Activated CD4-positive, alpha-beta T cell treated with anti-CD3 and anti-CD28 coated beads for 24 hours (primary cell): ENCODE measurements around the gene SYN1.
"Not testable (repeated sequence)": the region's sequence is repeated elsewhere in the genome, so short reads cannot be mapped to it uniquely, and the experiment has no call there.

Source experiments
- DNase-seq, 2 donors: peaks; one replicate each; pipeline ENCODE4 v3.0.0-alpha.2; 2020; ENCODE audit warnings: low read depth in 2 of 2

Gene SYN1

DNA sequence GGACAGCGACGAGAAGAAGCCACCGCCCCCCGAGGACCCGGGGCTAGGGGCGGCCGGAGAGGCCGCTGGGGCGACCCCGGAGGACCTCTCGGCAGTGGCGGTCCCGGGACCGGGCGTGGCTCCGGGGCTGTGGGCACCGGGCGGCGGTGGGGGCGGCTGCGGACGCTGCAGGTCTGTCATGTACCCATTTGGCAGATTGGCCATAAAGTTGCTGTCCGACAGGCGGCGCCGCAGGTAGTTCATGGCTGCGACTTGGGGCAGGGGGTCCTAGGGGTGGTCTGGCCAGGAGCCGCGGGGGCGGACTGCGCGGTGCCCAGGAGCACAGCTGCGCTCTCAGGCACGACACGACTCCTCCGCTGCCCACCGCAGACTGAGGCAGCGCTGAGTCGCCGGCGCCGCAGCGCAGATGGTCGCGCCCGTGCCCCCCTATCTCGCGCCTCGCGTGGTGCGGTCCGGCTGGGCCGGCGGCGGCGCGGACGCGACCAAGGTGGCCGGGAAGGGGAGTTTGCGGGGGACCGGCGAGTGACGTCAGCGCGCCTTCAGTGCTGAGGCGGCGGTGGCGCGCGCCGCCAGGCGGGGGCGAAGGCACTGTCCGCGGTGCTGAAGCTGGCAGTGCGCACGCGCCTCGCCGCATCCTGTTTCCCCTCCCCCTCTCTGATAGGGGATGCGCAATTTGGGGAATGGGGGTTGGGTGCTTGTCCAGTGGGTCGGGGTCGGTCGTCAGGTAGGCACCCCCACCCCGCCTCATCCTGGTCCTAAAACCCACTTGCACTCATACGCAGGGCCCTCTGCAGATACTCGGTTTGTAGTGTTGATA is at the start of gene SYN1:
TSS of gene SYN1 (minus strand) at position 372 of the 817 bp plus-strand sequence. CDS start at position 243, 129 bp downstream.
- peak; percentile 60 to 63 for DNase-seq

DNA sequence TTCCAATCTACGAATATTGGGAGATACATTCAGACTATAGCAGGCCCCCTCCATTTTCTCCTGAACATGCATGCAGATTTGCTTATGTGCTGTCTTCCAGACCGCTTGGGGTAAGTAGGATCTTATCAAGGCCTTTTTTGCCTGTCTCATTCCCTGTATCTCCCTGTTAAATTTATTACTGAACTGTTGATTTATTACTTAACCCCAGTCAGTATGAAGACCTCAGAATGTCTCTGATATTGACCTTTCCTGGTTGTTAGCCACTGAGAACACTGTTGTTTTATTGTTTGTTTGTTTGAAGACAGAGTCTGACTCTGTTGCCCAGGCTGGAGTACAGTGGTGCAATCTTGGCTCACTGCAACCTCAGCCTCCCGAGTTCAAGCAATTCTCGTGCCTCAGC is 46.1 kb upstream of the SYN1 start:
- DNase-seq: not testable (repeated sequence)

DNA sequence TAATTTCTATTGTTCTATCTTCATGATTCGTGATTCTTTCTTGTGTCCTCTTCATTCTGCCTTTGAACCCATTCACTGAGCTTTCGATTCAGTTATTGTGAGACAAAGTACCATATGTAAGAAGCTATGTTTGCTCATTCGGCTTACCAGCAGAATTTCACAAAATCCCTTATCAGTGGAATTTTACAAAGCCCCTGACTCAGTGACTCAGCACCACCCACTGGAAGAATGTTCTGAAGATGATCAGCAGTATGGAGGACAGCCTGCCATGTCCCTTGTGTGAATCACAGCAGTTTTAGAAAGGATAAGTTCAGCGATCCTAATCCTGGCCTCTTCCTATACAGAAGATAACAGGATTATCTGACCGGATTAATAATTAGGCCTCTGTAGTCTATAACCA is 45.1 kb upstream of the SYN1 start:
- DNase-seq: no peak

DNA sequence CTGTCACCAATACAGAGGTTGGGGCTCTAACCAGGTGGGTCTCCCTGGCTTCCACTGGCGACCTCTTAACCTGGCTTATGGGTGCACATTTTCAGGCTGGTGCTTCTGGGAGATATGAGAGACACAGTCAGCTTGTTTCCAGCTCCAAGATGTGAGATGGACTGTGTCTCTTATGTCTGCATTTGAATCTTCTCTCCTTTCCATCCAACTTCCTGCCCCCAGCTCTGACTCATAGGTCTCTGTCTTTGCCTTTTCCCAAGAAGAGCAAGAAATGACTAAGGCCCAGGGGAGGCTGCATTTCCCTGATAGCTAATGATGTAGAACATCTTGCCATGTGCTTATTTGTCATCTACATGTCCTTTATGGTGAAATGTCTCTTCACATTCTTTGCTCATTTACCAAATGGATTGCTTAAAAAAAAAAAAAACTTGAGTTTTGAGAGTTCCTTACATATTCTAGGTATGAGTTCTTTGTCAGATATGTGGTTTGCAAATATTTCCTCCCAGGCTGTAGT is 42.5 kb upstream of the SYN1 start:
- peak; percentile 16 to 27 for DNase-seq

DNA sequence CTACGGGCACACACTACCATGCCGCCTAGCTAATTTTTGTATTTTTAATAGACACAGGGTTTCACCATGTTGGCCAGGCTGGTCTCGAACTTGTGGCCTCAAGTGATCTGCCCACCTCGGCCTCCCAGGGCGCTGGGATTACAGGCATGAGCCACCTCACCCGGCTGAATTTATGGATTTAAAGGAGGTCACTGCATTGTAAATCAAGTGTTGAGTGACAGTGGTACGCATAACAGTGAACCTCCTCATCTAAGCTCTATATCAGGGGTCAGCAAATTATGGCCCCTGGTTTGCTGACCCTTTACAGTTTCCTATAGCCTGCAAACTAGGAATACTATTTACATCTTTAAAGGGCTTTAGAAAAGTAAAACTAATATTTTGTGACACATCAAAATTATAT is 41.9 kb upstream of the SYN1 start:
- no peak for DNase-seq

DNA sequence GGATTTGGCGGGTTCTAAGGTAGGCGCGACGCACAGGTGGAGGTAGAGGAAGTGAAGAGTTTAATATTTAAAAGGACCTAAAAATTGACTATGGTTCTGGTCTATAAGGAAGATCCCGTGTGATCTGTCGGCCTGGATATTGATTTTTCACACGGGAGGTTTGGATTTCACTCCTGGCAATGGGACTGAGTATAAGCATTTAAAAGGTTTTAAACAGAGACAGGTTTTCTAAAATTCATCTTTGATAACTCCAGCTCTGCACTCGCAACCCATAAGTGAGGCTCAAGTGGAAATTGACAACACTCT is 39.7 kb upstream of the SYN1 start:
- no peak for DNase-seq

DNA sequence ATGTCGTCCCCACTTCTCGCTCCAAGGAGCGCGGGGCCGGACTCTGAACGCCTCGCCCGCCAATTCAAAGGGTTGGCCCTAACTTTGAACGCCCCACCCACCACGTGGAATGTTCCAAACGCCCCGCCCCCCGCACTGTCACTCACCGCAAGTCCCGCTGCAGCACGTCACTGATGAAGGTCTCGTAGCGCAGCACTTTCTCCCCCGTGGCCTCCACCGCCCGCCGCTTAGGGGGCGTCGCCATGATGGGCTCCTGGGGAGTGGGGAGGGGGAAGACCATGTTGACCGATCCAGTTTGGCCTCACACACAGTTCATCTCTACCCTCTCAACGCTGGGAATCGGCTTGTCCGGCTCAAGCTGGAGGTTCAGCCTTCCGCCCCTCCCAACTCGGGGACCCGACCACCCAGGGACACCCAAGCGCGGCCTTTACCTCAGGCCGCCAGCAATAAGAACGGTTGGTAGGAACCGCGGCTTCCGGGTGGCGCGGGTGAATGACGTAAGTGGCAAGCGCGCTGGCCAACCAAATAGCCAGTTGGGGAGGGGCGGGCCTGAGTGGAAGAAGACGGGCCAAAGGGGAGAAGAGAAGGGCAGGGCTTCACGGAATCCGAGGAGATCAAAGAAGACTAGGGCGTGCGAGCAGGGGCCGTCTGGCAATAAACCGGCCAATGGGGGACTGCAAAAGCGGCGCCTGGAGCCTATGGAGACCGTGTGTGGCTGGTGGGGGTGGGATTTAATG is 39.2 kb upstream of the SYN1 start, which contains the start of gene UXT:
TSS of gene UXT (minus strand) at position 497 of the 737 bp plus-strand sequence. CDS start at position 244, 253 bp downstream.
- DNase-seq: peak; percentile 85

DNA sequence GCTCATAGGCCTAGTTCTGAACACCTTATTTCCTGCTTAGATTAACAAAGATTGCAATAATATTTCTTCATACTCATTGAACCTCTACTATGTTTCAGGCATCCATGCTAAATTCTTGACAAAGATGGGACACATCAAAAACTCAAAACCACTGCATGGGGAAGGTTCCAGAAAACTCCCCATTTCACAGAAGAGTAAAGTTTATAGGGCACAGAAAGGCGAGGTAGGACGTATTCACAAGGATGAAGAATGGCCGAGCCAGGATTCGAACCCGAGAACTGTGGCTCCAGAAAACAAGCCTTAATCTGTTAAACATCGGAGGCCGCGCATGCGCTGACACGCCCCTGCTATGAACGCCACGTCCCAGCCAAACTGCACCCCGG is 38.6 kb upstream of the SYN1 start:
- DNase-seq: no peak

DNA sequence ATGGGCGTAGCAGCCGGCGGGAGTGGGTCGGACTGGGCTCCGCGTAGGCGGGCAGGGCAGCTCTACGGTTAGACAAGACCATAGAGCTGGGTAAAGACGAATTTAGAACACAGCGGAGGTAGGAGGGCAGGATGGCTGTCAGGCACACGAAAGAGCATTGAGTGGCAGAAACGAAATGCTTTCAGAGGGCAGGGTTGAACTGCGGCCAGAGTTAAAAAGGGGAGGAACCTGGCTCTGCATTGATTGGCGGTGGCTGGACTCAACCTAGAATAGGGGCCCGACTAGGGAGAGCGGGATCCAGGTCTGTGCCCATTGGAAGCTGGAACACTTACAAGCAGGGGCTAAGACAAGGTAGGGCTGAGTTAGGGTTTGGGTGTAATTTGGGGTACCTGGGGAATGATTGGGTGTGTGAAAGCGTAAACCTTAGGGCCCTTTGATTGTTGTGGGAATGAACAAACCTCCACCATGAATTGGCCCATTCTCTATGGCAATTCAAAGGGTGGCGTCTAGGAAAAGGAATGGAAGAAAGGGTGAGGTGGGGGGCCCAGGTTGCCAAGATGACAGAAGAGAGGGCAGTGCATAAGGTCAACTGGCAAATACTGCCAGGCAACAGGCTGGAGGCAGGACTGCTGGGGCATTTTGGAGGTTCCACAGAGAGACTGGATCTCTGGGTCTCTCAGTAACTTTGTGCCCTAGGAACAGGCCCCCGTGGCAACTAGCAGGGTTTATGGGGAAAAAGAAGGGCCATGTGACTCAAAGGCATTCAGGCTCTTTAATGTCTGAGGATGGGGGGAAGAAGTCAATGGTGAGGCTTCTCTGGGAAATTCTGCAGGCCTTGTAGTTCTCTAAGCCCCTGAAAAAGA is 31.6 kb upstream of the SYN1 start:
- no peak for DNase-seq

DNA sequence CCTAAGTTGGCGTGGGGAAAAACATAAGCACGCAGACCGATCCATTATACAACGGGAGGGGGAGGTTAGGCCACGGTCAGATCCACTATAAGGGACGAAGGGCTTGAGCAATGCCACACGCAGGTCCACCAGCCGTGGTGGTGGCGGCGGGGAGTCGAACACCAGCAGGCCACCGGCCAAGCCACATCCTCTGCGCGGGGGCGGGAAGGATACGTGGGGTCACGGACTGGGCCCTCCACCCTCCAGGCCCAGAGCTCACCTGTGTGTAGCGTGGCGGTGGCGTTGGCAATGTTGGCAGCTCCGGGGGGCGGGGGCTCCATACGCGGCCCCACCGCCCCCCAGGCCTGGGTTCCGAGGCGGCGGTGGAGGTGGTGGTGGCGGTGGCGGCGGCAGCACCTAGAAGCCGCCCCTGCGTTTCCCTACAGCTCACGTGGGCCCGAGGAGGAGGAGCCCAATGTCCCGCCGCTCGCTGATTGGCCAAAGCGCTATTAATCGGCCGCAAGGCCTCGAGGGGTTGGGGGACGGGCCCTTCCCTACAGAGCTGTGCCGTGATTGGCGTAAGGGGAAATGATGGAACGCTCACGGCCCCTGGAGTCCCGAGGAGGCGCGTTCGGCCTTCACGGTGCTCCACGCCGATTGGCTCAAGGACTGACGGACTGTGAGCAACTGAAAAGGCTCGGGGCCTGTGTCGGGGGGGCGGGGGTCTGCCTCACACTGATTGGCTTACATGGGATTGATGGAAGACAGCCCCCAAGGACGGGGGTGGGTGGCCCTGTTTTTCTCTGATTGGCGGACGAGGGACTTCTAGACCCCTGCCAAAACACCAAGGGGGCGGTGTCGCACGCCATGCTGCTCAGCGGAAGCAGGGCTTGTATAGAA is 30.7 kb upstream of the SYN1 start, which contains the start of gene ELK1:
TSS of gene ELK1 (minus strand) at position 400 of the 879 bp plus-strand sequence. CDS start 9,122 bp downstream, outside the sequence.
- peak; percentile 73 to 77 for DNase-seq

DNA sequence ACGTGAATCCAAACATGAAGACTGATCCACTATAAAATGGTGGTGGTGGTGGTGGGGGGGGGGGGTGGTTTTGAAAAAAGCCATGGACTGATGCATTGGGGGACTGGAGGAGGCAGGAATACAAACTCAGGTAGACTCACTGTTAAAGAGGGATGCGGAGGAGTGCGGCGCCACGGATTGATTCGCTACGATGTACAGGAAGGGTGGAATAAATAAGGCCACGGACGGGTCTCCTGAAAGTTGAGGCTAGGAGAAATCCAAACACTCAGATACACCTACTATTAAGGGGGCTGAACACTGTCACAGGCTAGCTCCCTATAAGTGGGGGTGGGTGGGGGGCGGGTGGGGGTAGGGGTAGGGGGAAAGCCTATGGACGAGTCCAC is 30.1 kb upstream of the SYN1 start:
- DNase-seq: no peak

DNA sequence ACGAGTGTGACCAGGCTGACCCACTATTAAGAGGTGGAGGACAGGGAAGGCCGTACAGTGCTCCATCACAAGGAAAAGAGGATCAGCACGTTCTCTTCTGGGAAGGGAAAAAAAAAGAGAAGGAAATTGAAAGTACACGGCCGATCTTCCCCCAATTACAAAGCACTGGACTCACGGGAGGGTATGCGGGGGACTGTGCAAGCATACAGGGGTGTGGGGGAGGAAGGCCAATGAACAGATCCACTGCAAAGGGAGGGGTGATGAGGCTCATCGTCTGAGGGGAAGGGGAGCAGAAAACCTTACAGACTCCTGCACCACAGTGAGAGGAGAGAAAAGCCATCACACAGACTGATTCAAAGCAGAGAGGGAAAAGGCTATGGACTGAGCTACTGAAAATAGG is 29.6 kb upstream of the SYN1 start:
- no peak for DNase-seq

DNA sequence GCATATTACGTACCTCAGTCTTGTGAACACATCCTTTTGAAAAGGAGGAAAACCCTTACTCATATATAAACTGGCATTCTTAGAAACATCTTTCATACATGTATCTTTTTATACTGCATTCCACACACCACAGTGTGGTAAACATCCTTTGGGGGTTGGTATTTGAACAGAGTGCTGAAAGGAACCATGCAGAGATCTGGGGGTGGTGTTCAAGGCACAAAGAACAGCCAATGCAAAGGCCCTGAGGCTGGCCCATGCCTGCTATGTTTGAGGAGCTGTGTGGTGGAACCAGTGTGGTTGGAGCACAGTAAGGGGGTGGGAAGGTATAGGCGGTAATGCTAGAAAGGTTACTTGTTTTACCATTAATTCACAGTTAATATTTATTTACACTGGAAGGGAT is 28.7 kb upstream of the SYN1 start:
- no peak for DNase-seq

DNA sequence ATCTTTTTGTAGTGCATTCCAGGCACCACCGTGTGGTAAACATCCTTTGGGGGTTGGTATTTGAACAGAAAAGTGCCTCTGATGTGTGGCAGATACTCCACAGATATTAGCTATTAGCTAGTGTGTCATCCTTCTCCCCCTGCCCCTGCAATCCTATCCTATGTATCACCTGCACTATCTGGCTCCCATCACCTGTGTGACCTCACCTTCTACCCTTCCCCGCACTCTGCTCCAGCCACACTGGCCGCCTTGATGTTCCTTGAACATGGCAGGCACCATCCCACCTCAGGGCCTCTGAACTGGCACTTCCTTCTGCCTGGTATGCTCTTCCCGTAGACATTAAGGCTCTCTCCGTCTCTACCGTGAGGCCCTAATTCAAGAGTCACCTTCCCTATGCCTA is 27.0 kb upstream of the SYN1 start:
- no peak for DNase-seq

DNA sequence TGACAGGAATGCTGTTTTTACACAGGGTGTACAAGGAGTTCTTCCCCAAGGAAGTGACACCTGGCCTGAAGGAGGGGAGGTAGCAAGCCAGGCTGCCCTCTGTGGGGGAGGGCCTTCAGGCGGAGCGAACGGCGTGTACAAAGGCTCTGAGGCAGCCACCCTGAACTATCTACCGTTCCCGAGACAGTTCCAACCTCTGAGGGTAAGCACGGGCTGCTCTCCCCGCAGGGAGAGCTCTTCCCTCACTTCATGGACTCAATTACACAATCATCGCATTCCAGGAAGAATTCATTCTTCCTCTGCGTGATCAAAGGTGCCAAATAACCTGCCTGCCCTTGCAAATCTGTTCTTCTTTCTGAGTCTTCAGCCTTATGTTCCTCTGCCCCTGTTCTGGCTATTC is 25.9 kb upstream of the SYN1 start:
- no peak for DNase-seq

DNA sequence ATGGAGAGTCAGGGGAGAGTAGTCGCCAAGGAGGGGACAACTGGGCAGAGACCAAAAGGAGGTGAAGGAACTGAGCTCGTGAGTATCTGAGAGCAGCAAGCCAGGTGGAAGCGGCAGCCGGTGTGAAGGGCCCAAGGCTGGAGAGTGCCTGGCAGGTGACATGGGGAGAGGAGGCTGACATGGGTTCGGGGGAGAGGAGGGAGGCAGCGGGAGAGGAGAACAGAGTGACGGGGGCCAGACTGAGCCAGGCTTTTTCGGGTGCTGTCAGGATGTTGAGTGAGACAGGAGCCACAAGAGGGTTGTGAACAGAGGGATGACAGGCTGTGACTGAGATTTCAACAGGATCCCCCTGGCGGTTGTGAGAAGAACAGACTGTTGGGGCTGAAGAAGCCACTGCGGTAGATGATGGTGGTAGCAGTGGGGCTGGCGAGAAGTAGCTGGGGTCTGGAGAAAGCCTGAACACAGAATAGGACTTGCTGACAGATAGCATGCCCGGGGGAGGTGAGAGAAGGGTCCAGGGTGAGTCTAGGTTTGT is 25.0 kb upstream of the SYN1 start:
- no peak for DNase-seq

DNA sequence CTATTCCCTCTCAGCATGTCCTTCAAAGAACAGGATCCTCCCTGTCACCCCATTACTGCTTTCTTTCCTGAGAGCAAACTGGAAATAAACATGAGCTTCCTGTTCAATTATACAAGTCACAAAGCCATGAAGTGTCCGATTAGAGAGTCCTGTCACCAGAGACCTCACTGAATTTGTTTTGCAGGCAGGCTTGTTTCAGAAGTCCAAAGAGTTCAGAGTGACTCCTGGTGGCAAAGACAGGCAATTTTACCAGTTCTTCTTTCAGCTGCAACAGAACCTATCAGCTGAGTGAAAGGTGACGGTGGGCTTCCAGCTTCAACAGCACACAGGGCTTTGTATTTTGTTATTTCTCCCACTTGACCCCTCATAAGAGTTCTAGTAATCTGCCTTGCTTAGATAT is 24.3 kb upstream of the SYN1 start:
- DNase-seq: no peak

DNA sequence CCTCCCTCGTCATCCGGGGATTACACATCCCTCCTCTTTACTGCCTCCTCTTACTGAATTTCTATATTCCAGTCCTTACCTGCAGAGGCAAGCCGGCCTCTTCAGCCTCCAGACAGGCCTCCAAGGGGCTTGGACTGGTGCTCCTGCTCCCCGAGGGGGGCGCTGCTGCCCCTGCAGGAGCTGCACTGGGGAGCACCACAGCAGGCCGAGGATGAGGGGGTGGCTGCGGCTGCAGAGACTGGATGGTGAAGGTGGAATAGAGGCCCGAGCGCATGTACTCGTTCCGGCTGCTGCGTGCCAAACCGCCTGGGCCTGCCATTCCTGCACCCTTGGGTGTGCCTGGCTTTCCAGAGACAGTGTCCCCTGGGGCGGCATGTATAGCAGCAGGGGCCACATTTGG is 19.2 kb upstream of the SYN1 start:
- no peak for DNase-seq

DNA sequence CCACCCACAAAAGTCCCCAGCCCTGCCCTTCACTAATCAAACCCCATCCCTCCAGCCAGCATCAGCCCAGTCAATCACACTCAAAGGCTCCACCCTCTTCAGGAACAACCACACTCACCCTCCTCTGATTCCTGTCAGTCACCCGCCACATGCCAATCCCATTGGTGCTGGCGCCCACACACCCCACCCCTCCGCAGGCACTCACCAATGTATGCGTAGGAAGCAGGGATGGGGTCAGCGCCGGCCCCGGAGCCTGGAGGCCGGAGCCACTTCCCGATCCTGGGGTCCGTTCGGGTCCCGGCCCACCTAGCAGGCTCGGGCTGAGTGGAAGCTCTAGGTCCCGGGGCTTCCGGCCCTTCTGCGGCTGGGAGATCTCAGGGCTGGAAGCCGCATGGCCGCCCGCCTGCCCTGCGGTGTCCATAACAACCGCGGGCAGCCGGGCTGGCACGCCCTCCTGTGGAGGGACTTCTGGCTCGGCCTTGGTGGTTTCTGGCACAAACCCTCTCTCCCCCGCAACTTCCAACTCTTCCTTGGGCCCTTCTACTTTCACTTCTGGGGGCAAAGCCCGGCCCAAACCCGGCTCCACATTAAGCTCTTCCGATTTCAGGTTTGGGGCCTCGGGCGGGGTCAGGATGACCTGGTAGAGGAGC is 18.0 kb upstream of the SYN1 start:
- DNase-seq: no peak

DNA sequence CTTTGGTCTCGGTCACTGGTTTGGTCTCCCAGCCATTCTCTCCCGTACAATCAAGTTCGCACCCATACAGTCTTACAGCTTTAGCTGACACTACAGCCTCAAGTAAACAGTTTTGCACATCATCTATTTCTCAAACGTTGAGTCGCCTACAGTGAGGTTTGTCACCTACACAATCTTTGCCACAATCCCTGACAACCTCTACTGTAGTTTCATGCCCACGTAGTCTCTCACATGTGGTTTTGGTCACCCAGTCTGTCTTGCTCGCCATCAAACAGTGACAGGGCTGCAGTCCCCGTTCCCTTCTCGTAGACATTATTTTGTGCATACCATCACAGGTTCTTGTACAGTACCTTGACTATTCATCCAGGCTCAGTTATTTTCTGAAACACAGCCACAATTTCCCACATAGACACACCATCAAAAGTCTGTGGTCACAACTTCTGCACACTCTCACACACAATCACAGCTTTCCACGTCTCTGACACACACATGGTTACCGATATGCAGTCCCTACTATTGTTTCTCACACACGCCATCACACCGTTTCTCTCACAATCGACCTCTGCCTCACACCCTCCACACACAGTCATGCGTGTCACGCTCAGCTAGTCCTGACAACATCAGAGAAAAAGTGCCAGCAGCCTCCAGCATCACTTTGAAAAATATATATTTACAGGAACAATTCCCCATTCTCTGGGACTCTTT is 15.4 kb upstream of the SYN1 start:
- DNase-seq: no peak
